DOHH2 (cell line): ENCODE results near the gene KCTD16.

Source experiments
- H3F3A ChIP-seq: fragments of 200-600 bp; sonication (generic), shearing (Covaris generic); 2 replicates; pipeline ENCODE4 v1.6.0; 2016; ENCODE audit warnings: antibody characterized with exemption, mild to moderate bottlenecking; ENCODE audit not compliant: control insufficient read depth, insufficient read depth
- H3K27ac ChIP-seq: fragments of 200-600 bp; sonication (generic); 2 replicates; pipeline ENCODE4 v1.5.1; 2014; ENCODE audit warnings: low read depth, mild to moderate bottlenecking, low read length, moderate library complexity
- H3K27me3 ChIP-seq: fragments of 200-600 bp; sonication (generic); 2 replicates; pipeline ENCODE4 v1.6.1; 2014; ENCODE audit warnings: mild to moderate bottlenecking, low read length, mixed read lengths; ENCODE audit not compliant: control insufficient read depth
- H3K36me3 ChIP-seq: fragments of 200-600 bp; sonication (generic); 2 replicates; pipeline ENCODE4 v1.6.1; 2014; ENCODE audit warnings: mild to moderate bottlenecking, low read length, moderate library complexity, mixed read lengths; ENCODE audit not compliant: control insufficient read depth
- H3K4me1 ChIP-seq: fragments of 200-600 bp; sonication (generic); 2 replicates; pipeline ENCODE4 v1.6.1; 2014; ENCODE audit warnings: mild to moderate bottlenecking, low read length, mixed read lengths; ENCODE audit not compliant: control insufficient read depth
- H3K4me2 ChIP-seq: fragments of 200-600 bp; sonication (generic); 2 replicates; pipeline ENCODE4 v1.6.0; 2014; ENCODE audit warnings: mild to moderate bottlenecking, low read length, moderate library complexity
- H3K4me3 ChIP-seq: fragments of 200-600 bp; sonication (generic); 2 replicates; pipeline ENCODE4 v1.5.1; 2014; ENCODE audit warnings: mild to moderate bottlenecking, low read length, mixed read lengths
- H3K79me2 ChIP-seq: fragments of 200-600 bp; sonication (generic); 2 replicates; pipeline ENCODE4 v1.6.1; 2014; ENCODE audit warnings: mild to moderate bottlenecking, low read length, mixed read lengths; ENCODE audit not compliant: control insufficient read depth
- H3K9me2 ChIP-seq: fragments of 200-600 bp; sonication (generic); replicated peaks from 2 replicates; pipeline ENCODE4 v1.6.1; 2014; ENCODE audit warnings: mild to moderate bottlenecking, low read length, mixed read lengths; ENCODE audit not compliant: control insufficient read depth
- H3K9me3 ChIP-seq: fragments of 200-600 bp; sonication (generic); 2 replicates; pipeline ENCODE4 v1.6.1; 2014; ENCODE audit warnings: antibody characterized with exemption, low read length, mixed read lengths; ENCODE audit not compliant: control insufficient read depth, insufficient read depth
- H4K20me1 ChIP-seq: fragments of 200-600 bp; sonication (generic); 2 replicates; pipeline ENCODE4 v1.6.0; 2014; ENCODE audit warnings: low read depth, mild to moderate bottlenecking, antibody characterized with exemption, low read length, moderate library complexity; ENCODE audit not compliant: control insufficient read depth, insufficient read depth
- CTCF ChIP-seq: fragments of 200-600 bp; sonication (generic); IDR thresholded peaks from one replicate; pipeline ENCODE4 v1.5.1; 2014; ENCODE audit warnings: antibody characterized with exemption, mild to moderate bottlenecking, low read depth, low read length; ENCODE audit not compliant: poor library complexity, severe bottlenecking
- EZH2phosphoT487 ChIP-seq: fragments of 200-600 bp; sonication (generic); IDR thresholded peaks from 2 replicates; pipeline ENCODE4 v1.6.1; 2017; ENCODE audit warnings: borderline replicate concordance, mild to moderate bottlenecking, antibody characterized with exemption, low read length, moderate library complexity, mixed read lengths

Gene KCTD16

GRCh38 chr5:144395704-144396103 lies 225.0 kb downstream of the KCTD16 start:
- no peaks in the 10 kb centered on the region for H3K4me1 ChIP-seq
- no peaks in the 10 kb centered on the region for H3K79me2 ChIP-seq
- no peaks in the 10 kb centered on the region for H3K36me3 ChIP-seq
- H3K4me3 ChIP-seq = no peak overlapping the region
- H3K27ac ChIP-seq = no peak overlapping the region
- no peaks in the 10 kb centered on the region for H3K9me2 ChIP-seq
- H3K4me2 ChIP-seq = no peak overlapping the region
- no peaks in the 10 kb centered on the region for H3K9me3 ChIP-seq
- no peaks in the 10 kb centered on the region for H3K27me3 ChIP-seq
- no peaks in the 10 kb centered on the region for H3F3A ChIP-seq
- no peaks in the 10 kb centered on the region for H4K20me1 ChIP-seq
- TF ChIP-seq CTCF = no peak

DNA sequence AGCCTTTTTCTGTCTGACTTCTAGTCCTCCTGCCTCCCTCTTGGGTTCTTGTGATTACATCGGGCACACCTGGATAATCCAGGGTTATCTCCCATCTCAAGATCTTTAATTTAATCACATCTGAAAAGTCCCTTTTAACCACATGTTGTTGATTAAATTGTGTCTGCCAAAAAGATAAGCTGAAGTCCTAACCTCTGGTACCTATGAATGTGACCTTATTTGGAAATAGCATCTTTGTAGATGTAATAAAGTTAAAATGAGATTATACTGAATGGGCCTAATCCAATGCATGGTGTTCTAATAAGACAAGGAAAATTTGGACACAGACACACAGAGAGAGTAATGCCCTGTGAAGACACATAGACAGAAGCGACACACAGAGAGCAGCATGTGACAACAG lies 232.4 kb downstream of the KCTD16 start:
- no peak overlapping the region for H3K27ac ChIP-seq
- no peaks in the 10 kb centered on the region for H3K36me3 ChIP-seq
- no peaks in the 10 kb centered on the region for H3K27me3 ChIP-seq
- no peaks in the 10 kb centered on the region for H3K9me2 ChIP-seq
- TF ChIP-seq CTCF = no peak
- TF ChIP-seq EZH2phosphoT487 = no peak
- no peak overlapping the region for H3K4me3 ChIP-seq
- no peaks in the 10 kb centered on the region for H3K4me1 ChIP-seq
- no peaks in the 10 kb centered on the region for H3F3A ChIP-seq
- H4K20me1 ChIP-seq = no peaks in the 10 kb centered on the region
- H3K9me3 ChIP-seq = no peaks in the 10 kb centered on the region
- no peak overlapping the region for H3K4me2 ChIP-seq
- H3K79me2 ChIP-seq = no peaks in the 10 kb centered on the region

DNA sequence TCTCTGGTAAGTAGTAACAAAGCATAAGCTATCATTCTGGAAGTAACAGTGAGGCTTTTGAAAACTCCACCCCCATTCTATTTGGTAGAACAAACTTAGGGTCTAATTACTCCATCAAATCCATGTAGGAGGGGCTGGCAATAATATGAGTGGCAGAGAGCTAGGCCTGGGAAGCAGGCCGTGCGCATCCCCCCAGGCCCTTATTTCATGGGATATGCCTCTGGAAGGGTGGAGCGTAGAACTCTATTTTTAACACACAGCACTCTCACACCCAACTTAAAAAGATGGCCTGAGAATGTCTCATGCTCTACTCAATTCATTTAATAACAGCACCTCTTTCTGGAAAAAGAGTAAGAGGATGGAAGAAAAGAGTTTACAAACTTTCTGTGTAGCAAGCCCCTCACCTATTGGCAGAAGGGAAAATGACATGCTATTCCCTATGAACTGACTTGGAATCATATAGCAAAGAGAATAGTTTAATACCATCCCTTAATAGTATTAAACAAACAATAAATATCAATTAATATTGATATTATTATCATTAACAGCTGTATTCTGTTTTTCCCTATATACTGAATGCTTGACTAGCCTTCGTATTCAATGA lies 233.2 kb downstream of the KCTD16 start:
- Histone ChIP-seq H3K79me2 (no peaks in the 10 kb centered on the region), H3K9me3 (no peaks in the 10 kb centered on the region), H4K20me1 (no peaks in the 10 kb centered on the region), H3K4me1 (no peaks in the 10 kb centered on the region), H3K9me2 (no peaks in the 10 kb centered on the region), H3K4me3 (no peak overlapping the region), H3K27ac (no peak overlapping the region), H3F3A (no peaks in the 10 kb centered on the region), H3K36me3 (no peaks in the 10 kb centered on the region), H3K27me3 (no peaks in the 10 kb centered on the region), H3K4me2 (no peak overlapping the region)
- TF ChIP-seq EZH2phosphoT487 (no peak), CTCF (no peak)
